HG03064 (cell line): ENCODE results near the gene KRT26.

Experiments
- ATAC-seq: cut with Tn5 transposase; IDR thresholded peaks from one replicate; pipeline ENCODE4 v1.9.1; 2021; ENCODE audit warnings: low read depth; ENCODE audit not compliant: unreplicated experiment

KRT26 gene

GRCh38 chr17:40734018-40734417 is 38.0 kb downstream of the KRT26 start:
- no peak for ATAC-seq

DNA sequence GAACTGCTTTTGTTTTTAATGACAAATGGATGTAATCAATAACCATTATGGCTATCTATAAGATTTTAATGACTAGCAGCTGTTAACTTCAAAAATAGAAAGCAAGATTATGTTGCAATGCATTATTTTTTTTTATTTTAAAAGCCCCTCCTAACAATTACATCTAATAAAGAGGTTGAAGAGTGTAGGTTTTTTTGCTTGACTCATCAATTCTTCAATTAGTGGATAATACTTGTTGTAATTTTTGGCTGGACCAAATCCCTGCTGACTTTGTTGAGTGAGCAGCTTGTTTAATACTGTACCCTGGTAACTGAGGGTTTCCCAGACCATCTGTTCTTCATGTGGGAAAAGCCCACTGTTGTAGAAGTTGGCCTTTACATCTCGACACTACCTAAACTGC is 41.0 kb downstream of the KRT26 start:
- ATAC-seq = no peak

- no peak for ATAC-seq
Measured at GRCh38 chr17:40727447-40728231, 44.4 kb downstream of the KRT26 start.

DNA sequence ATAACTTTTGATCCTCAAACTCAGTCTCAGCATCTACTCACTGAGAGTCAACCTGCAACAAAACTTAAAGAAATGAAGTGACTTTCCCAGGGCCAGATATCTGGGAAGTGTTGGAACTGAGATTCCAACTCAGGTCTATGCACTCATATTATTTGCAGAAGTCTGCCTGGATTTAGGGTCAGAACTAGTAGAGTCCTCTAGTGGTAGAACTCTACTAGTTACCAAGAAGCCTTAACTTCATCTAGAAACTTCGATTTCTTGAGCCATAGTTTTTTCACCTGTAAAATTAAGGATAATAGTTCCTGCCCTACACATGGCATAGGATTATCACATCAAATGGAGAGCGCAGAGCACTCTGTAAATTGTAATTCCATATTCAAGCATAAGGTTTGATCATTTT is 45.1 kb downstream of the KRT26 start:
- ATAC-seq = no peak

- no peak for ATAC-seq
Measured at GRCh38 chr17:40724656-40725055, 47.3 kb downstream of the KRT26 start.

GRCh38 chr17:40722241-40722640 is 49.8 kb downstream of the KRT26 start:
- ATAC-seq = no peak

DNA sequence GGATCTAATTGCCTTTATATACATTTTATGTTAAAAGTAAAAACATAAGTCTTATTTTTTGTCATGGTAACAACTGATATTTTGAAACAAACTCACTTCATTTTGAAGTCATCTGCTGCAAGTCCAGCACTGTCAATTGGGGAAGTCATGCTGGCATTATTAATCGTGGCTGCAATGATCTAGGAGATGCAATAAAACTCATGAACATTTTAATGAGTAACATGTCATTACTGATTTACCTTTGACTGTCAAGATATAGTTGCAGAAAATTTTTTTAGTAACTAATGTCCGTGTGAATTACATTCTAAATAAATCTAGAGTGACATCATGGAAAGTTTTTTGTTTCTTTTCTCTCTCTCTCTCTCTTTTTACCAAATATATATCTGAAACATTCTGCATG is 51.1 kb downstream of the KRT26 start:
- ATAC-seq = no peak

DNA sequence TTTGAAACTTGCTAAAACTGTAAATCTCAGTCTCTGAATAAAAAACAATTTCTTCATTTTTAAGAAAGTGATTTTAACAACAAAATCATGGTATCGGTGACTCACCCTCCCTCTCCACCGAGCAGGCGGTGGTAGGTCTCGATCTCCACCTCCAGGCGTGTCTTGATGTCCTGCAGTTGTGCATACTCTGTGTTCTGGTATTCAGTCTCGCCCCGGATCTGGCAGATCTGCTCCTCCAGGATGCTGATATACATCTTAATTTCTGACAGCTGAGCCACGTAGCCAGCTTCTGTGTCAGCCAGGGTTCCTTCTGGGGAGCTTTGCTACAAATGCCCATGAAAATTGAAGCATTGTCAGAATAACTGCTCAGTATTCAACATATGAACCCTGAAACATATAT is 53.1 kb downstream of the KRT26 start:
- ATAC-seq = no peak

- no peak for ATAC-seq
Measured at GRCh38 chr17:40717776-40718175, 54.2 kb downstream of the KRT26 start.
